K562 treated with DMSO at 1 percent for 4 hours (cell line): ENCODE measurements around the gene CCDC142. TPM values are rescaled to one million over a fixed set of nuclear protein-coding genes. Genes with fewer than 3 reads are reported as not detected.

Experiments used
- total RNA-seq: library from RNA; unstranded; fragments of 300-600 nt; gene quantifications from 2 replicates; pipeline ENCODE4 v1.2.3, GENCODE V29; 2022; ENCODE audit not compliant: insufficient read depth

CCDC142 gene
- total RNA-seq, 1 experiment from 2014 or later: 3.5 TPM

Other genes starting within 250 kb of the CCDC142 start
- 0.18 and 0.19 TPM in 2 replicates for gene SLC4A5, start 139.6 kb downstream of the CCDC142 start, total RNA-seq
- gene DCTN1, start 102.7 kb downstream of the CCDC142 start, total RNA-seq: 51.5 and 62.4 TPM in 2 replicates
- gene C2orf81, start 61.4 kb downstream of the CCDC142 start, total RNA-seq: 1.9 TPM in 1 of 2 replicates, not detected in the other
- 5.0 and 9.9 TPM in 2 replicates for gene WDR54, start 61.3 kb downstream of the CCDC142 start, total RNA-seq
- 3.1 and 3.5 TPM in 2 replicates for gene RTKN, start 41.1 kb downstream of the CCDC142 start, total RNA-seq
- gene INO80B, start 27.9 kb downstream of the CCDC142 start, total RNA-seq: 11.7 and 12.3 TPM in 2 replicates
- gene WBP1, start 24.6 kb downstream of the CCDC142 start, total RNA-seq: 30.7 and 38.6 TPM in 2 replicates
- 67.0 and 69.3 TPM in 2 replicates for gene MOGS, start 17.6 kb downstream of the CCDC142 start, total RNA-seq
- 40.6 and 79.9 TPM in 2 replicates for gene MRPL53, start 10.3 kb downstream of the CCDC142 start, total RNA-seq
- 12.2 and 12.6 TPM in 2 replicates for gene TTC31, start 83 bp upstream of the CCDC142 start, total RNA-seq
- gene LBX2, start 16.6 kb upstream of the CCDC142 start, total RNA-seq: 5.0 and 8.8 TPM in 2 replicates
- 17.9 and 23.7 TPM in 2 replicates for gene PCGF1, start 24.7 kb upstream of the CCDC142 start, total RNA-seq
- 0.30 TPM in 1 of 2 replicates, not detected in the other for gene TLX2, start 31.5 kb upstream of the CCDC142 start, total RNA-seq
- 0.23 TPM in 1 of 2 replicates, not detected in the other for gene DQX1, start 43.2 kb upstream of the CCDC142 start, total RNA-seq
- 139 and 171 TPM in 2 replicates for gene AUP1, start 46.7 kb upstream of the CCDC142 start, total RNA-seq
- 48.2 and 59.0 TPM in 2 replicates for gene HTRA2, start 46.9 kb upstream of the CCDC142 start, total RNA-seq
- 0.33 and 1.8 TPM in 2 replicates for gene LOXL3, start 70.9 kb upstream of the CCDC142 start, total RNA-seq
- gene DOK1, start 71.7 kb upstream of the CCDC142 start, total RNA-seq: 22.1 and 27.0 TPM in 2 replicates
- 0.39 TPM in 1 of 2 replicates, not detected in the other for gene M1AP, start 165.3 kb upstream of the CCDC142 start, total RNA-seq
- 3.8 and 10.5 TPM in 2 replicates for gene SEMA4F, start 171.2 kb upstream of the CCDC142 start, total RNA-seq